A549 treated with GW870086 at 1 μM for 4 hours (cell line): Measurements from ENCODE around the gene COBLL1. TPM values are rescaled to one million over a fixed set of nuclear protein-coding genes. Genes with fewer than 3 reads are reported as not detected.

Experiments
- total RNA-seq: library from RNA; stranded (reverse); fragments of 200-300 nt; extraction: Qiagen RNA extraction; gene quantifications from 5 replicates; pipeline ENCODE4 v1.2.3, GENCODE V29; 2022; ENCODE audit warnings: low read depth

COBLL1 gene, protein sequence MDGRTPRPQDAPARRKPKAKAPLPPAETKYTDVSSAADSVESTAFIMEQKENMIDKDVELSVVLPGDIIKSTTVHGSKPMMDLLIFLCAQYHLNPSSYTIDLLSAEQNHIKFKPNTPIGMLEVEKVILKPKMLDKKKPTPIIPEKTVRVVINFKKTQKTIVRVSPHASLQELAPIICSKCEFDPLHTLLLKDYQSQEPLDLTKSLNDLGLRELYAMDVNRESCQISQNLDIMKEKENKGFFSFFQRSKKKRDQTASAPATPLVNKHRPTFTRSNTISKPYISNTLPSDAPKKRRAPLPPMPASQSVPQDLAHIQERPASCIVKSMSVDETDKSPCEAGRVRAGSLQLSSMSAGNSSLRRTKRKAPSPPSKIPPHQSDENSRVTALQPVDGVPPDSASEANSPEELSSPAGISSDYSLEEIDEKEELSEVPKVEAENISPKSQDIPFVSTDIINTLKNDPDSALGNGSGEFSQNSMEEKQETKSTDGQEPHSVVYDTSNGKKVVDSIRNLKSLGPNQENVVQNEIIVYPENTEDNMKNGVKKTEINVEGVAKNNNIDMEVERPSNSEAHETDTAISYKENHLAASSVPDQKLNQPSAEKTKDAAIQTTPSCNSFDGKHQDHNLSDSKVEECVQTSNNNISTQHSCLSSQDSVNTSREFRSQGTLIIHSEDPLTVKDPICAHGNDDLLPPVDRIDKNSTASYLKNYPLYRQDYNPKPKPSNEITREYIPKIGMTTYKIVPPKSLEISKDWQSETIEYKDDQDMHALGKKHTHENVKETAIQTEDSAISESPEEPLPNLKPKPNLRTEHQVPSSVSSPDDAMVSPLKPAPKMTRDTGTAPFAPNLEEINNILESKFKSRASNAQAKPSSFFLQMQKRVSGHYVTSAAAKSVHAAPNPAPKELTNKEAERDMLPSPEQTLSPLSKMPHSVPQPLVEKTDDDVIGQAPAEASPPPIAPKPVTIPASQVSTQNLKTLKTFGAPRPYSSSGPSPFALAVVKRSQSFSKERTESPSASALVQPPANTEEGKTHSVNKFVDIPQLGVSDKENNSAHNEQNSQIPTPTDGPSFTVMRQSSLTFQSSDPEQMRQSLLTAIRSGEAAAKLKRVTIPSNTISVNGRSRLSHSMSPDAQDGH
- 3.9 to 5.8 TPM (median 4.6 TPM) in 5 replicates for total RNA-seq

DNA sequence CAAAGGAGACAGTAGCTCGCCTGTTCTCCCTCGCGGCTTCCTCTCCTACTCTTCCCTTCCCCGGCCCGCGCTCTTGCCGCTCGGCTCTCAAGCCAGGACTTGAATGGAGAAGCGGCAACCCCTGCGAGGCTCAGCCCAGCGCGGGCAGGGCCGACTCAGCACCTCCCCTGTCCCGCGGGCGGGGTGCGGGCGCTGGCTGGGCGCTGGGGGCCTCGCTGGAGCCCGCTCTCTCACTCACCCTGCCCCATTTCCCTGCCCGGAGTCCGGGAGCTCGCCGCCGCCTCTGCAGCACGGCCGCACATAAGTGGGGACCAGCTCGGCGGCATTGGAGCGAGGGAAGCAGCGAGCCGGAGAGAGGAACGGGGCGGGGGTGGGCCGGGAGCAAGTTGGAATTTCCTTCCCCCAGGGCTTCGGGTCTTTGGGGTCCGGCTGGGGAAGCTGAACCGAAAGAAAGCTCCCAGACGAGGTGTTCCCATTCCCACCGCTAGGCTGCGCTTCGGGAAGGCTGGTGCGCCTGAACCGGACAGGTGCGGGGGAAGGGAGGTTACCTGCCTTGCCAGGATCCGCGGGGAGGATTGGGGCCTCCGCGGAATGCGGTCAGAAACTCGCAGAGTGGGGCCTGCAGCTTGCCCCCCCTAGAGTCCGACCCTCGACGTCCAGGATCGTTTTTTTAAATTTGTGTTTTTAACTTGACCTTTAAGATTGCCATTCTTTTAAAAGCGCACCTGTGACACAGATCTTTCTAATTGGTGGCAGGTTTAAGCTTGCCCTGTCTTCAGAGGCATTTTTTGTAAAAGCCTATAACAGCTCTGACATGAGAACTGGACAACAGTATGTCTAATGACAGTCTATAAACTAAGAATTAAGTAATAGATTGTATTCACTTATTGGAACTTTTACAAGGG, at the start of gene COBLL1:
COBLL1 (minus strand) TSS at position 105 of the 905 bp plus-strand sequence. CDS start 627 bp downstream, outside the sequence.

Other genes starting within 250 kb of the COBLL1 start
- gene GRB14, start 220.3 kb downstream of the COBLL1 start, total RNA-seq: 6.2 to 8.4 TPM (median 6.8 TPM) in 5 replicates
- not detected in 5 replicates for gene SLC38A11, start 113.7 kb upstream of the COBLL1 start, total RNA-seq